Erythroblast (primary cell): ENCODE results near the gene NASP.

Experiments
- GATA1 ChIP-seq: IDR thresholded peaks from 2 replicates; pipeline ENCODE4 v1.6.1; 2011; ENCODE audit warnings: low read depth, mild to moderate bottlenecking, control low read depth, low read length, moderate library complexity
- POLR2A ChIP-seq: IDR thresholded peaks from 2 replicates; pipeline ENCODE4 v1.6.1; 2011; ENCODE audit warnings: mild to moderate bottlenecking, low read length

DNA sequence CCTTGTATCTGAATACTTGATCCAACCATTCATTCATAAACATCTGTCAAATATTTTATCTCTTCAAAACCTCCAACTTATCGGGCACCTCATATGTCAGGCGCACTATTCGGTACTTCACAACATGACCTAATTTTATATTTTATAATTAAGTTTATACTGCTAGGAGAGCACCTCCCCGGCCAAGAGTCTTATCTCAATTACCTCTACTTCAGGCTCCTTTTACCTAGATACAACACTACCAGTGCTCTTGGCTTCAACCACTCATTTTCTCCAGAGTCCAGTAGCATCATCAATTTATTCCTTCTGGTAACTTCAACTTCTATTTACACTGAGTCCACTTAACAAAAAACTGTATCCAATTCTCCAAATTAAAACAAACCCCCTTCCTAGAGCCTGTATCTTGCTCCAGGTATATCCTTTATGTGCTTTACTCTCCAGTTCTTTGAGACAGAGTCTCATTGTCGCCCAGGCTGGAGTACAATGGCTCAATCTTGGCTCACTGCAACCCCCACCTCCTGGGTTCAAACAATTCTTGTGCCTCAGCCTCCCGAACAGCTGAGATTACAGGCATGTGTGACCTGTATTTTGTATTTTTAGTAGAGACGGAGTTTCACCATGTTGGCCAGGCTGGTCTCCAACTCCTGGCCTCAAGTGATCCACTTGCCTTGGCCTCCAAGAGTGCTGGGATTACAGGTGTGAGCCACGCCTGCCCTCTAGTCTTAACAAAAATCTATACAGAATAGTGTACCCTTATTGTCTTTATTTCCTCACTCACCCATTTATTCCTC, 83.7 kb downstream of the NASP start:
- TF ChIP-seq POLR2A (no peak), GATA1 (no peak)
